Mammary epithelial cell (primary cell): ENCODE measurements around the gene IHH.

Experiments used
- CTCF ChIP-seq, 2 donors: IDR thresholded peaks in 1 of 2; conservative IDR thresholded peaks in 1 of 2; 2 replicates each; pipeline ENCODE4 v1.5.1; 2011 to 2012; ENCODE audit warnings: inconsistent platforms in 2 of 2, low read length in 2 of 2, mild to moderate bottlenecking in 2 of 2, control low read depth in 1 of 2, low read depth in 1 of 2; ENCODE audit not compliant: insufficient read depth in 1 of 2; ENCODE audit errors: extremely low read depth in 1 of 2
- EZH2 ChIP-seq: IDR thresholded peaks from 2 replicates; pipeline ENCODE4 v1.6.1; 2012; ENCODE audit warnings: low read length, inconsistent platforms, borderline replicate concordance

- TF ChIP-seq CTCF (conservative IDR thresholded peaks at IDR 0.05 in 1 of 2, IDR thresholded peaks at IDR 0.05 in 1 of 2; ENCODE audit: extremely low read depth in 1 of 2, insufficient read depth in 1 of 2, low read depth in 1 of 2, low read length in 2 of 2), result no peak
- TF ChIP-seq EZH2, result no peak
These were observed 43.4 kb downstream of the IHH start for GRCh38 chr2:219017201-219017931.
